Memory B cell (primary cell): Measurements from ENCODE around the gene SENP5.

ENCODE experiments used
- ATAC-seq: fragments of 150-1000 bp; cut with Tn5 transposase; 2 replicates; pipeline ENCODE4 v1.10.0; 2021; ENCODE audit warnings: low read depth, mild to moderate bottlenecking, moderate library complexity
- DNase-seq, 2 donors: peaks; one replicate each; pipeline ENCODE4 v3.0.0; 2022; ENCODE audit warnings: low spot score in 2 of 2
- H3K27ac Mint-ChIP-seq: one replicate; pipeline ENCODE4 v1.8.0; 2022; ENCODE audit warnings: mild to moderate bottlenecking, moderate library complexity, mixed read lengths
- H3K27me3 Mint-ChIP-seq: one replicate; pipeline ENCODE4 v1.8.0; 2022; ENCODE audit warnings: mixed read lengths
- H3K36me3 Mint-ChIP-seq: one replicate; pipeline ENCODE4 v1.8.0; 2022; ENCODE audit warnings: mild to moderate bottlenecking, mixed read lengths
- H3K4me1 Mint-ChIP-seq: one replicate; pipeline ENCODE4 v1.8.0; 2022; ENCODE audit warnings: mixed read lengths
- H3K4me3 Mint-ChIP-seq: one replicate; pipeline ENCODE4 v1.8.0; 2022; ENCODE audit warnings: mild to moderate bottlenecking, moderate library complexity, mixed read lengths
- H3K9me3 Mint-ChIP-seq: one replicate; pipeline ENCODE4 v1.8.0; 2022; ENCODE audit warnings: mixed read lengths

Gene SENP5

GRCh38 chr3:196963631-196963953, 95.9 kb downstream of the SENP5 start:
- DNase-seq = no peak
- Mint-ChIP-seq H3K4me3 (no peak overlapping the region), H3K9me3 (no peaks in the 10 kb centered on the region), H3K27ac (peak overlapping the region; percentile 18), H3K4me1 (peaks cover 26% of the 10 kb centered on the region), H3K36me3 (no peaks in the 10 kb centered on the region), H3K27me3 (no peaks in the 10 kb centered on the region)
- ATAC-seq = no peak

GRCh38 chr3:196965112-196965803, 97.5 kb downstream of the SENP5 start:
- Mint-ChIP-seq H3K27ac (no peak overlapping the region), H3K9me3 (no peaks in the 10 kb centered on the region), H3K27me3 (no peaks in the 10 kb centered on the region), H3K4me3 (no peak overlapping the region), H3K36me3 (no peaks in the 10 kb centered on the region), H3K4me1 (peaks cover 26% of the 10 kb centered on the region)
- ATAC-seq = no peak
- DNase-seq = no peak

DNA sequence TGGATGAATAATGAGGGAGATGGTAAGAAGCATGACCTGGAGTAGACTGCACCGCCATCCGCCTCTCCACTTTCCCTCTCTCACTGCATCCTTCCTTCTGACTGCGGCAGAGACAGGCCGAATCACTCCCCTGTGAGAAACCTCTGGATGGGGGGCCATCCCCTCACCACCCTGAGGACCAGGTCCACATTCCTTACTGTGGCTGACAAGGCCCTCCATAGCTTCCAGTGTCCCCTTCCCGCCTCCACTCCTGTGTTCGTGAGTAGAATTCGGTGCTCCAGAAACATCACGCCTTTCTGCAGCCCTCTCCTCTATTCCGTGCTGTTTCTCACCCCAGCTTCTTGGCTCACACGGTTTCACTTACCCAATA, 98.1 kb downstream of the SENP5 start:
- Mint-ChIP-seq H3K36me3 (no peaks in the 10 kb centered on the region), H3K27ac (no peak overlapping the region), H3K4me1 (peaks cover 32% of the 10 kb centered on the region), H3K4me3 (no peak overlapping the region), H3K9me3 (no peaks in the 10 kb centered on the region), H3K27me3 (no peaks in the 10 kb centered on the region)
- DNase-seq = no peak
- no peak for ATAC-seq

GRCh38 chr3:196966526-196967401, 99.0 kb downstream of the SENP5 start:
- Mint-ChIP-seq H3K4me3 (peak overlapping the region; percentile 14), H3K27ac (no peak overlapping the region), H3K36me3 (no peaks in the 10 kb centered on the region), H3K27me3 (no peaks in the 10 kb centered on the region), H3K9me3 (no peaks in the 10 kb centered on the region), H3K4me1 (peaks cover 34% of the 10 kb centered on the region)
- DNase-seq = no peak
- no peak for ATAC-seq

GRCh38 chr3:196967412-196968232, 99.9 kb downstream of the SENP5 start:
- Mint-ChIP-seq H3K4me3 (peak overlapping the region; percentile 70), H3K9me3 (no peaks in the 10 kb centered on the region), H3K36me3 (no peaks in the 10 kb centered on the region), H3K27me3 (no peaks in the 10 kb centered on the region), H3K27ac (no peak overlapping the region), H3K4me1 (peaks cover 26% of the 10 kb centered on the region)
- no peak for DNase-seq
- ATAC-seq = no peak

DNA sequence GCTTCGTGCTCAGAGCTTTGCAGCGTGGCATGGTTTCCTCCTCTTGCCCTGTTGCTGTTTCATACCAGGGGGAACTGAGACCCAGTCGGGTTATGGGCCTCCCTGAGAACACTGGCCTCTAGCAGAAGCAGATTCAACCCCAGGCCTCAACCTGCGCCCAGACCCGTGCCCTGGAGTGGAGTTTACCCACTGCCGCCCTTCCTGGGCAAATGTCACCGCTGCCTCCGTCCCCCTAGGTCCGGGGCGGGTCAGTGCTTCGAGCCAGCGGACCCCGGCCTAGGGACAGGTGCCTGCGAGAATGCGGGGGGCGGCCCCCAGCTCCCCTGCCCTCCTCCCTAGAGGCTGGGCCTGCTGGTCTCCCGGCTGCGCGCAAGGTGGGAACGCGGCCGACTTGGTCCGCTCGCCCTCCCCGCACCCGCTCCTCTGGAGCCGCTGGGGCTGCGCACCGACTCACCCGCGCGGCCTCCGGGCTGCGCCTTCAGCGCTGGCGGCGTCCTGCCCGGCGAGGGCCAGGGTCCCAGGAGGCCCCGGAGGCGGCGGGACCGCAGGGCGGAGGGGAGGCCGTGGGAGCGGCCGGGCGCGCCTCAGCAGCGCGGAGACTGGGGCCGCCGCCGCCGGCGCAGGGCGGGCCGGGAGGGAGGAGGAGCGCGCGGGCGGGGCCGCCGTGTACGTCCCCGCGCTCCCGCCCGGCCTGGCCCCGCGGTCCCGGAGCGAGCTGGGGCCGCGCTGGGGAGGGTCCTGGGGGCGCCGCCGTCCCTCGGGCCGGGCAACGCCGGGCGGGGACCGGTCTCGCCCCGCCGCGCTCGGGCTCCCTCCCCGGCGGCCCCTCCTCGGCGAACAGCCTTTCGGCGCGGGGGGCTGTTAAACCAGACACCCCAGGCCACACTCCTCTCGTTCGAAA, 100.8 kb downstream of the SENP5 start, which contains the start of gene PIGZ:
TSS of gene PIGZ (minus strand) at position 601 of the 901 bp plus-strand sequence. CDS start 16,802 bp downstream, outside the sequence.
- DNase-seq (peak; percentile 26 to 63), ATAC-seq (peak; percentile 72)
- no peaks in the 10 kb centered on the region for H3K36me3 Mint-ChIP-seq
- no peaks in the 10 kb centered on the region for H3K9me3 Mint-ChIP-seq
- no peaks in the 10 kb centered on the region for H3K27me3 Mint-ChIP-seq
- H3K27ac Mint-ChIP-seq = no peak within 1 kb of the TSS
- peaks cover 18% of the 10 kb centered on the region for H3K4me1 Mint-ChIP-seq
- peak within 1 kb of the TSS; percentile 91 for H3K4me3 Mint-ChIP-seq

GRCh38 chr3:196969134-196969659, 101.5 kb downstream of the SENP5 start:
- peak overlapping the region; percentile 91 for H3K4me3 Mint-ChIP-seq
- no peaks in the 10 kb centered on the region for H3K36me3 Mint-ChIP-seq
- no peak overlapping the region for H3K27ac Mint-ChIP-seq
- peak; percentile 54 for ATAC-seq
- H3K27me3 Mint-ChIP-seq = no peaks in the 10 kb centered on the region
- no peaks in the 10 kb centered on the region for H3K9me3 Mint-ChIP-seq
- peaks cover 15% of the 10 kb centered on the region for H3K4me1 Mint-ChIP-seq
- DNase-seq = peak; percentile 48 to 63

DNA sequence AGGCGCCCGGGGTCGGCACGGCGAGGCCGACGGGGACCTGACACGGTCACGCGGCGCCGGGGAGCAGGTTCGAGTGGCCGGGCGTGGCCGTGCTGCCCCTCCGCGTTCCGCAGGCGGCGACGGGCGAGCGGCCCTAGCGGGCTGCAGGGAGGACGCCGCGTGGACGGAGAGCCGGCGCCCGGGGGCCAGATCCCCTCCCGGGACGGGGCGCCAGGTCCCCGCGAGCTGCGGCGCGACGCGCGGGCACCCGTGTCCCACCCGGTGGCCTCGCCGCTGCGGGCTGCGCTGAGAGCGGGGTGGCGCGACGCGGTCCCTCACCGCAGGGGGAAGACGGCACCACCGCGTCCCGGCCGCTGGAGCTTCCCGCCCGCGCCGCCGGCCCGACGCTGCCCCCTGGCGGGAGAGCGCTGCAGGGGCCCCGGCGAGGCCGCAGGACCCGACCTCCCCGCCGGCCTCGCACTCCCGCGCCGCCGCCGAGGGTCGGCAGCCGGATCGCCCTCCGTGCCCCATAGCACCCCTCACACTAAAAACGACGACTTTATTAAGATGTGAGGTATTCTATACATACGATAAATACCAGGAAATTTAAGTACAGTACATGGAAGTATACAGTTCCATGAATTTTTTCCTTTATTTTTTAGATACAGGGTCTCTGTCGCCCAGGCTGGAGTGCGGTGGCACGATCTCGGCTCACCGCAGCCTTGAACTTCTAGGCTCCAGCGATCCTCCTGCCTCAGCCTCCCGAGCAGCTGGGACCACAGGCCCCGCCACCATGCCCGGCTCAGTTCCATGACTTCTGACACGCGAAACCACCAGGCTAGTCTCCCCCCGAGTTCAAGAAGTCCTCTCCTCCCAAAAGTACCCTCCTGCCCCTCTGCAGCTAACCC, 102.2 kb downstream of the SENP5 start:
- H3K36me3 Mint-ChIP-seq = no peaks in the 10 kb centered on the region
- DNase-seq = peak; percentile 73 to 87
- H3K4me3 Mint-ChIP-seq = peak overlapping the region; percentile 83
- H3K9me3 Mint-ChIP-seq = no peaks in the 10 kb centered on the region
- peak overlapping the region; percentile 12 for H3K27ac Mint-ChIP-seq
- H3K4me1 Mint-ChIP-seq = peaks cover 15% of the 10 kb centered on the region
- peak; percentile 72 for ATAC-seq
- no peaks in the 10 kb centered on the region for H3K27me3 Mint-ChIP-seq

DNA sequence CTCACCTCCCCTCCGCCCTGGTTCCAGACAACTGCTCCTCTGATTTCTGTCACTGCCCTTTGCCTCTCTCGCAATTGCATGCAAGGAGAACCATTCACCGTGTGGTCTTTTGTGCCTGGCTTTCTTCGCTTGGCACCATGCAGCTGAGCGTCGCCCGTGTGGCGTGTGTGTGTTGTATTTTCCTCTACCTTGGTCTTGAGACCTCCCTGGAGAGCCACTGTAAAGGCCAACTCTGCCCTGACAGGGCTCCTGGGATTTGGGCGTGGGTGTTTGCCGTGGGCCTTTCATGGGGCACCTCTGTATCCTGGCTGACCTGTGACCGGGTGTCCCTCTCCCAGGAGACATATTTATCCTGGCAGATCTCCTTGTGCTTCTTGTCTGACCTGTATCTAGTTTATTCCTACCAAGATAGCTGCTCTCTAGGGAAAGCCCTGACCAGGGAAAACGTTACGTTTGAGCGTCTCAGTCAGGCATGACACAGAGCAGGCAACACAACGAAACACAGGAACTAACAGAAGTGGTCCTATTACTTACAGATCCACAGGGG, 102.9 kb downstream of the SENP5 start:
- H3K27ac Mint-ChIP-seq = peak overlapping the region; percentile 12
- no peak for DNase-seq
- H3K4me3 Mint-ChIP-seq = peak overlapping the region; percentile 83

GRCh38 chr3:196971094-196971698, 103.5 kb downstream of the SENP5 start:
- no peaks in the 10 kb centered on the region for H3K36me3 Mint-ChIP-seq
- DNase-seq = no peak
- H3K4me1 Mint-ChIP-seq = peaks cover 12% of the 10 kb centered on the region
- no peak overlapping the region for H3K27ac Mint-ChIP-seq
- ATAC-seq = no peak
- H3K27me3 Mint-ChIP-seq = no peaks in the 10 kb centered on the region
- H3K4me3 Mint-ChIP-seq = peak overlapping the region; percentile 83
- no peaks in the 10 kb centered on the region for H3K9me3 Mint-ChIP-seq

More for the DNA sequence above, 102.9 kb downstream of the SENP5 start:
- Mint-ChIP-seq H3K36me3 (no peaks in the 10 kb centered on the region), H3K9me3 (no peaks in the 10 kb centered on the region), H3K27me3 (no peaks in the 10 kb centered on the region), H3K4me1 (peaks cover 12% of the 10 kb centered on the region)
- ATAC-seq = no peak

DNA sequence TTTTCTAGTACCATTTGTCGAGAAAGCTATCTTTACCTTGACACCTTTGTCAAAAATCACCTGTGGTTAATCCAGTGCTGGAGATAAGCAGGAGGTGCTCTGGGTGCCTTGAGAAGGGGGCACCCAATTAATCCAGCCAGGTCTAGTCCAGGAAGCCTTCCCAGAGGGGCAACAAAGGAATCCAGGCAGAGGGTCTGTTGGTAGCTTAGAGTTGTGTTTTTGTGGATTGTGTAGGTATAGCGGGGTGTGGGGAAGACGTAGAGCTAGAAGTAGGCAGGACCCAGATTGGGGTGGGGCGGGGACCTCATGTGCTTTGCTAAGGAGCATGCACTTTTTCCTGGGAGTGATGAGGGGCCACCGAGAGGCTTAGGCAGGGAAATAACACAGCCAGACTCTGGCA, 106.9 kb downstream of the SENP5 start:
- Mint-ChIP-seq H3K27me3 (no peaks in the 10 kb centered on the region), H3K4me3 (no peak overlapping the region), H3K9me3 (no peaks in the 10 kb centered on the region), H3K36me3 (no peaks in the 10 kb centered on the region), H3K4me1 (peaks cover 8% of the 10 kb centered on the region), H3K27ac (no peak overlapping the region)
- no peak for DNase-seq
- no peak for ATAC-seq

DNA sequence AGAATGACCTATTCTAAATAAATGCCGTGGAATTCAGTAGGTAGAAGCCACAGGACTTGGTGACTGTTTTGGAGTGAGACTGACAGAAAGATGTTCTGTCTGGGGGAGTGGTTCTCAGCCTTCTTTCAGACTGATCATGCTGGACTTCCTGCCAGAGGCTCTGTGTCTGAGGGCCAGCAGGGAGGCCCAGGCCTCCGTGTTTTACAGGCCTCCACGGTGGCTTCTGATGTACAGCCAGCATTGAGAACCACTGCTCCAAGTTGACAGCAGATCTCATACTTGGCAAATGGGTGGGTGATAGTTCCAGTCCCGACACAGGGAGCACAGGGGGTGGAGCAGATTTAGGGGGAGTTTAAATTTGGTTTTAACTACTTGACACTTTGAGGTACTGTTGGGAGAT, 107.6 kb downstream of the SENP5 start:
- Mint-ChIP-seq H3K4me1 (peaks cover 7% of the 10 kb centered on the region), H3K9me3 (no peaks in the 10 kb centered on the region), H3K27me3 (no peaks in the 10 kb centered on the region), H3K27ac (no peak overlapping the region), H3K36me3 (no peaks in the 10 kb centered on the region), H3K4me3 (no peak overlapping the region)
- no peak for ATAC-seq
- no peak for DNase-seq
